HFF-Myc (cell line): Measurements from ENCODE around the gene DNAJC22.

Source experiments
- DNase-seq: peaks from one replicate; pipeline ENCODE4 v3.0.0-alpha.2; 2011; ENCODE audit warnings: low read depth; ENCODE audit errors: extremely low read depth
- H3K4me3 ChIP-seq: replicated peaks from 2 replicates; pipeline ENCODE4 v1.5.1; 2011; ENCODE audit warnings: low read depth, mild to moderate bottlenecking, control low read depth, low read length
- CTCF ChIP-seq: IDR thresholded peaks from 2 replicates; pipeline ENCODE4 v1.5.1; 2012; ENCODE audit warnings: mild to moderate bottlenecking, low read depth, low read length, control low read depth; ENCODE audit errors: missing control alignments

DNAJC22 gene

GRCh38 chr12:49335955-49336644 is 10.6 kb upstream of the DNAJC22 start:
- DNase-seq, result no peak
- no peak overlapping the region for H3K4me3 ChIP-seq
- TF ChIP-seq CTCF, result no peak

- peak; percentile 85 for TF ChIP-seq CTCF
- H3K4me3 ChIP-seq, result peak within 1 kb of the TSS; percentile 29
- no peak for DNase-seq
Observed at GRCh38 chr12:49336645-49337584, 9.8 kb upstream of the DNAJC22 start, which contains the start of gene C1QL4. TSS of gene C1QL4 (minus strand) at chr12:49337188. CDS start at chr12:49336477, 711 bp downstream.

GRCh38 chr12:49338830-49339463 is 7.7 kb upstream of the DNAJC22 start:
- TF ChIP-seq CTCF, result no peak
- DNase-seq, result no peak

GRCh38 chr12:49339464-49339861 is 7.2 kb upstream of the DNAJC22 start:
- no peak overlapping the region for H3K4me3 ChIP-seq
- TF ChIP-seq CTCF, result no peak
- no peak for DNase-seq

More at GRCh38 chr12:49338830-49339463, 7.7 kb upstream of the DNAJC22 start:
- H3K4me3 ChIP-seq, result no peak overlapping the region

- TF ChIP-seq CTCF, result no peak
- no peak overlapping the region for H3K4me3 ChIP-seq
Observed at GRCh38 chr12:49340095-49340870, 6.4 kb upstream of the DNAJC22 start.

More at GRCh38 chr12:49340095-49340870, 6.4 kb upstream of the DNAJC22 start:
- DNase-seq, result no peak
